Activated CD8-positive, alpha-beta memory T cell treated with anti-CD3 and anti-CD28 coated beads, Interleukin-2, amount 50 U/mL, for 24 hours (primary cell): ENCODE data around the gene SCIN.
"Not testable (repeated sequence)": the region's sequence is repeated elsewhere in the genome, so short reads cannot be mapped to it uniquely, and the experiment has no call there.

Experiments
- DNase-seq: peaks from one replicate; pipeline ENCODE4 v3.0.0-alpha.2; 2020; ENCODE audit errors: extremely low read depth

Gene SCIN

GRCh38 chr7:12612622-12613021 is 42.1 kb downstream of the SCIN start:
- no peak for DNase-seq

DNA sequence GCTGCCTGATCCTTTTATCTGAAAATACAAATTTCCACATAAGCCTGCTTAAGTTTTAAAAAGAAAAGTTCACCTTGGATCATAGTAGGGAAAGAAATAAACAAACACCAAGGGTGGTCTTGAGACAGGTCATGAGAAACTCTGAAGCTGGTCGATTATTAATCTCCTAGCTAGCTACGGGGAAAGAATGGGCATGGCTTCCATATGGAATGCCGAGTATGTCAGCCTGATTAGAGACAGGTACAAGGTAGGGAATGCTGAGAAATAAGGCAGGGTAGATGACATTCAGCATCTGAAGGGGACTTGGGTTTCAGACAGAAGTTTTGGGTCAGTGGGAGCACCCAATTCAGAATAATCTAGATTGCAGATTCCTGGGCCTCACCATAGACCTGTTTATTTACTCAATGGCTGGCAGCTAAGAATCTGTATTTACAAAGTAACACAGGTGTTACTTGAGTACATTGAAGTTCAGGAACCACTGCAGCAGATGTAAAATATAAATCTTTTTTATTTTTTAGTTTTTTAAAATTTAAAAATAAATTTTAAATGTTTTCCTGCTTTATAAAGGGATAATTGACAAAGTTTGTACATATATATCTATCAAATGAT is 49.0 kb downstream of the SCIN start:
- DNase-seq: no peak

DNA sequence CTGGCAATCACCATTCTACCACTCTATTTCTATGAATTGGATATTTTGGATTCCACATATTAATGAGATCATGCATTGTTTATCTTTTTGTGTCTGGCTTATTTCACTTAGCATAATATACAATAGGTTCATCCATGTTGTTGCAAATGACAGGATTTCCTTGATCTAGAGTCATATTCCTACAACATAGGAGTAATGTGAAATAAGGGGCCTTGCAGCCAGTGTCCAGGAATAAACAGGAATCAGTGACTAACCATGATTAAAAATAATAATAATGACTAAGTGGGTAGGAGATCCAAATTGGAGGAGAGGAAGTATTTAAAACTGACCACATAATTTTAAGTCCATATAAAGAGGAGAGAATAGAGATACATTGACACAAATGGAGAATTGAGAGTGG is 49.9 kb downstream of the SCIN start:
- no peak for DNase-seq

- no peak for DNase-seq
These were observed 52.7 kb downstream of the SCIN start for GRCh38 chr7:12623223-12623622.

DNA sequence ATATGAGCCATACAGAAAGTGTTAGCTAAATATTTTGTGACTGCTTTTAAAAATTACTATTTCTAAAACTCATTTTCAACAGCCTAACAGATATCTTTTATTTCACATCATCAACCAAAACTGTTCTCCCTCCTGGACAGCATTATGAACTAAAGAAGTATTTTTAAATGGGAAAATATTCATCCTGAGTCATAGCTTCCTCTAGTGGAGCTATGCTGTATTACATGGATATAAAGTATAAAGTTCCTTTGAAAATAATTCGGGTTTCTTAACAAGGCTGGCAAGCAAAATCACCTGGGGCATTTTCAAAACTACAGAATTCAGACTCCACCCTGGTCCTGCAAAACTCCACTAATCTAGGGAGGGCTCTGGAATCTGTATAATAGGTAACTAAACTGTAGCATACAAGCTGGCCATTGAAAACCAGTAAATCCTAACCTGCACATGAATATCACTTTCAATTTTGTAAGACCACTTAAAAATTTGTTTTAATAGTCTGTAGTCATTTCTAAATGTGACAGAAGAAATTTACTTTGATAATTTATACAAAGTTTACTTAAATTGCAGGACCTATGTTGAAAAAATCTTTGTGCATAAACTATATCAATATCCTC is 53.5 kb downstream of the SCIN start:
- DNase-seq: no peak

DNA sequence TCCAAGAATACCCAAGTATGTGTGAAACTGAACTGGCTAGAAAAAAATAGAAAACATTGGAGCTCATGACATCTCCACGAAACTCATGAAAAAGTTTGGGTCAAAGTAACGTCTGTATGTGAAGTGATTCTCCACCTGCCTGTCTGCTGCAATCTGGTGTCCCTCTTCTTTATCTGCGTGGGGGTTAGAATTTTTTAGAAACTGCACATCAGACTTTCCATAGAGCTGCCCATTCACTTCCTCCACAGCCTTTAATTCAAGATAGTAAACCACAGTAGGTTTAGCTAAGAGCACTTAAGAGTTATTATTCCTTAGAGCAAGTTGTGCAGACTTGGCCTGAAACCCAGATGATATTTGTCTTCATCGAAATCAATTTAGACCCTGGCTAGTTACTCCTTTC is 55.3 kb downstream of the SCIN start:
- DNase-seq: no peak

- DNase-seq: no peak
These were observed 59.4 kb downstream of the SCIN start for GRCh38 chr7:12629816-12630512.

- no peak for DNase-seq
These were observed 59.9 kb downstream of the SCIN start for GRCh38 chr7:12630513-12630819.

DNA sequence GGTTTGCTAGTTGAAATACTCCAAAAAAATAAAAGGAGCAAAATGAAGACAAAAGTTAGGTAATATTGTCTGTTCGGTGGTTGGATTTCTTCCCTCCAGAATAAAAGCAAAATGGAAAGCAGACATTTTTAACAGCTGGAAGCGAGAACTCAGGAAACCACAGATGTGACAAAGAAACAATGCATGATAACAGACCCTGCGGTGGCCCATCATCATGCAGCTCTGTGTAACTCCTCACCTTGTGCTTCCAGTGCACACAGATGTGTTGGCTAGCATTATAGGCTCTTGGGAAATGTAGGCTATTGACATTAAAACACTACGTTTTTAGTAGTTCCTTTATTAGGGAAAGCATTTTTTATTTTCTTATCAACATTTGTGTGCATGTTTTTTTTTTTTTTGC is 63.1 kb downstream of the SCIN start:
- DNase-seq: no peak

GRCh38 chr7:12635830-12636229 is 65.3 kb downstream of the SCIN start:
- no peak for DNase-seq

DNA sequence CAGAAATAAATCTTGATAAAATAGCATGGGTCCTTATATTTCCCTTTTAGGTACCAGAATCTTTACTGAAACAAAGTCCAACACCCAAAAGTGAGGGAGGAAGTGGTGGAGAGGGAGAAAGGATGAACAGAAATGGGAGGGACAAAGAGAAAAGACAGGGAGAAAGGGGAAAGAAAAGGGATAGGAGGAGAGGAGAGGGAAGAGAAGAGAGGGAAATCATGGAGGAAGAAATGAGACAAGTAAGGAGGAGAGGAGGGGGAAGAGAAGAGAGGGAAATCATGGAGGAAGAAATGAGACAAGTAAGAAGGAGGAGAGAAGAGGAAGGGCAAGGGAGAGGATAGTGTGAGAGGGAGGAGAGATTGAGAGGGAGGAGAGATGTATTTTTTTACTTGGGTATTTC is 66.8 kb downstream of the SCIN start:
- no peak for DNase-seq

GRCh38 chr7:12637819-12638592 is 67.5 kb downstream of the SCIN start:
- DNase-seq: no peak

GRCh38 chr7:12638851-12639456 is 68.4 kb downstream of the SCIN start:
- DNase-seq: no peak

DNA sequence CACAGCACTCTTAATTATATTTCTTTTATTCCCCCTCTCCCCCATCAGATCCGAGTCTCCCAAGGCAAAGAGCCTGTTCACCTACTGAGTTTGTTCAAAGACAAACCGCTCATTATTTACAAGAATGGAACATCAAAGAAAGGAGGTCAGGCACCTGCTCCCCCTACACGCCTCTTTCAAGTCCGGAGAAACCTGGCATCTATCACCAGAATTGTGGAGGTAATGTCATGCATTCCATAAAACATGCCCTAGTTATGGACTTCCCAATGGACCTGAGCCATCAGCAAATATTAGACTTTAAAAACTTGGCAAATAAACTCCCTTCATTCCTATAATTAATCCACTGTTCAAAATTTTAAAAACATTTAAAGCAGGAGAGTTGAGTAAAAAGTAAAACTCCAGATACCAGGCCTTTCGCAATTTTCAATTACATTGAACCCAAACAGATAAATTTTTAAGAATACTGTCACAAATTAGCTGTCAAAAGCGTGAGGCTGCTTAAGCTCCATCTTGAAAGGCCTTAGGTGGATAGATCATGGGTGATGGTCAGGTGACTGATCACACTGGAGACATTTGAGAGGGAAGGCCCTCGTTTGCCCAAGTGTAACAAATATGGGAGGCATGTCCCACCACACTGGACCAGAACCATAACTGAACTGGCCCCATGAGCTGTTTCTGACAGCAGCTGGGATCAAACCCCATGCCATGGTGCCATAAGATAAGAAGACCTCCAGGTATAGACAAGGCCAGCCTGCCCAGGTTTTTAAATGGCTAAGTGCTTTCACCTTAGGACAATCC is 70.0 kb downstream of the SCIN start:
- no peak for DNase-seq

- DNase-seq: no peak
These were observed 70.7 kb downstream of the SCIN start for GRCh38 chr7:12641196-12641595.

DNA sequence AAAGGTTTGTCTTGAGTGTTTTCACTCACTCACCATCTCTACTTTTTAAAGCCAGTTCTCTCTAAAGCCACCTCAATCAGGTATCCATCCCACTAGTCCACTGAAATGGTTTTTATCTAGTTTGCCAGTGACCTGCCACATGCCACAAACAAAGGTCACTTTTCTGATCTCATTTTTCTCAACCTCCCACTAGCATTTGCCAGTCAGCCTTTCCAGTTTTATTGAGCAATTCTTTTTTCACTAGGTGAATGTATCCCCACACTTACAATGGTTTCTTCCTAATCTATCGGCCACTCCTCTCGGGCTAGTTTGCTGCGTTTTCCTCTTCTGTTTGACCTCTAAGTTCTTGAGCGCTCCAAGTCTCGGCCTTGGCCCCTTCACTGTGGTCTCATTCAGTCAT is 72.0 kb downstream of the SCIN start:
- DNase-seq: no peak

- no peak for DNase-seq
These were observed 72.6 kb downstream of the SCIN start for GRCh38 chr7:12643001-12643643.

- no peak for DNase-seq
These were observed 73.1 kb downstream of the SCIN start for GRCh38 chr7:12643644-12644043.

- DNase-seq: not testable (repeated sequence)
These were observed 74.7 kb downstream of the SCIN start for GRCh38 chr7:12645212-12645611.

GRCh38 chr7:12646139-12646538 is 75.6 kb downstream of the SCIN start:
- DNase-seq: no peak
